Measurements from ENCODE around the gene ADARB1.

Gene ADARB1

GRCh38 chr21:45217010-45217409 is 142.6 kb downstream of the ADARB1 start:
- H3K4me3 ChIP-seq (ENCODE audit: low read depth in 1 of 2, low read length in 1 of 2): no peak overlapping the region
- TF ChIP-seq CTCF (IDR thresholded peaks at IDR 0.05): no peak
- H3K4me1 ChIP-seq (ENCODE audit: control insufficient read depth in 1 of 2, insufficient read depth in 1 of 2, low read depth in 1 of 2, low read length in 1 of 2): no peaks in the 10 kb centered on the region
- H3K36me3 ChIP-seq: no peaks in the 10 kb centered on the region
- H3K9me3 ChIP-seq: no peaks in the 10 kb centered on the region
- no peak overlapping the region for H3K27ac ChIP-seq
- no peaks in the 10 kb centered on the region for H3K27me3 ChIP-seq

- no peaks in the 10 kb centered on the region for H3K36me3 ChIP-seq
- TF ChIP-seq CTCF (IDR thresholded peaks at IDR 0.05): no peak
- no peaks in the 10 kb centered on the region for H3K4me1 ChIP-seq (ENCODE audit: control insufficient read depth in 1 of 2, insufficient read depth in 1 of 2, low read depth in 1 of 2, low read length in 1 of 2)
- H3K27ac ChIP-seq: no peak overlapping the region
- no peak overlapping the region for H3K4me3 ChIP-seq (ENCODE audit: low read depth in 1 of 2, low read length in 1 of 2)
- H3K27me3 ChIP-seq: no peaks in the 10 kb centered on the region
- H3K9me3 ChIP-seq: no peaks in the 10 kb centered on the region
Measured at GRCh38 chr21:45219517-45219916, 145.1 kb downstream of the ADARB1 start.

- TF ChIP-seq CTCF (IDR thresholded peaks at IDR 0.05): no peak
- no peak overlapping the region for H3K4me3 ChIP-seq (ENCODE audit: low read depth in 1 of 2, low read length in 1 of 2)
- H3K27me3 ChIP-seq: no peaks in the 10 kb centered on the region
- H3K9me3 ChIP-seq: no peaks in the 10 kb centered on the region
- H3K4me1 ChIP-seq (ENCODE audit: control insufficient read depth in 1 of 2, insufficient read depth in 1 of 2, low read depth in 1 of 2, low read length in 1 of 2): no peaks in the 10 kb centered on the region
- no peaks in the 10 kb centered on the region for H3K36me3 ChIP-seq
- no peak overlapping the region for H3K27ac ChIP-seq
Measured at GRCh38 chr21:45220071-45220481, 145.7 kb downstream of the ADARB1 start.

- Histone ChIP-seq H3K9me3 (no peaks in the 10 kb centered on the region), H3K36me3 (no peaks in the 10 kb centered on the region), H3K27ac (no peak overlapping the region), H3K4me3 (ENCODE audit: low read depth in 1 of 2, low read length in 1 of 2) (no peak overlapping the region), H3K27me3 (no peaks in the 10 kb centered on the region), H3K4me1 (ENCODE audit: control insufficient read depth in 1 of 2, insufficient read depth in 1 of 2, low read depth in 1 of 2, low read length in 1 of 2) (no peaks in the 10 kb centered on the region)
- no peak for TF ChIP-seq CTCF (IDR thresholded peaks at IDR 0.05)
Measured at GRCh38 chr21:45220714-45221490, 146.5 kb downstream of the ADARB1 start.

GRCh38 chr21:45222001-45222400 is 147.6 kb downstream of the ADARB1 start:
- no peaks in the 10 kb centered on the region for H3K36me3 ChIP-seq
- H3K27ac ChIP-seq: no peak overlapping the region
- no peaks in the 10 kb centered on the region for H3K27me3 ChIP-seq
- no peak overlapping the region for H3K4me3 ChIP-seq (ENCODE audit: low read depth in 1 of 2, low read length in 1 of 2)
- no peaks in the 10 kb centered on the region for H3K4me1 ChIP-seq (ENCODE audit: control insufficient read depth in 1 of 2, insufficient read depth in 1 of 2, low read depth in 1 of 2, low read length in 1 of 2)
- H3K9me3 ChIP-seq: no peaks in the 10 kb centered on the region
- no peak for TF ChIP-seq CTCF (IDR thresholded peaks at IDR 0.05)
